Measurements from ENCODE around the gene GSDMA. TPM values are rescaled to one million over a fixed set of nuclear protein-coding genes. Genes with fewer than 3 reads are reported as not detected.

Gene GSDMA
- total RNA-seq, 2 experiments from 2014 or later: 0.15 to 0.57 TPM

- ChIA-PET POLR2A (interaction anchor here (0.6 to 0.7 kb wide), 4 partner anchors 18 to 447 kb away, joined by 3 to 11 read pairs (median 3); no protein-coding TSS in a partner anchor), CTCF (ENCODE audit: unreplicated experiment) (interaction anchor here (0.6 to 1.3 kb wide), 3 partner anchors 11 to 76 kb away, joined by 3 to 5 read pairs (median 3); no protein-coding TSS in a partner anchor)
- no peaks in the 10 kb centered on the region for H3K79me2 ChIP-seq (ENCODE audit: insufficient read depth, low read depth, low read length)
- no peaks in the 10 kb centered on the region for H3K9me2 ChIP-seq (ENCODE audit: insufficient read depth, low read length)
- no peak overlapping the region for H2AFZ ChIP-seq (ENCODE audit: low read length)
- no peaks in the 10 kb centered on the region for H3K4me1 ChIP-seq (ENCODE audit: insufficient read depth, low read length, poor library complexity, severe bottlenecking)
- H3K4me2 ChIP-seq (ENCODE audit: low read length): no peak overlapping the region
- peaks cover 73% of the 10 kb centered on the region for H3K36me3 ChIP-seq (ENCODE audit: insufficient read depth, low read length)
- no peaks in the 10 kb centered on the region for H4K20me1 ChIP-seq (ENCODE audit: insufficient read depth, low read length)
- no TSS peak for BruUV-seq (replicated peaks)
- DNase-seq (ENCODE audit: low spot score): no peak
- intact Hi-C loops (cut with micrococcal nuclease; ENCODE audit: unreplicated experiment): loop anchor here (5.0 kb wide), 1 partner anchor 51 kb away; no protein-coding TSS in a partner anchor
- no peak overlapping the region for H3K4me3 ChIP-seq (ENCODE audit: low read depth, low read length, poor library complexity, severe bottlenecking)
- no peaks in the 10 kb centered on the region for H3K9me3 ChIP-seq (ENCODE audit: low read length)
- no peak overlapping the region for H3K27ac ChIP-seq (ENCODE audit: low read depth, low read length, poor library complexity, severe bottlenecking)
- TF ChIP-seq CTCF (conservative IDR thresholded peaks at IDR 0.05; ENCODE audit: low read length) (no peak), EZH2phosphoT487 (IDR thresholded peaks at IDR 0.05; ENCODE audit: borderline replicate concordance, low read depth, low read length) (no peak)
Measured at GRCh38 chr17:40025991-40026815, 63.4 kb downstream of the GSDMA start.

GRCh38 chr17:40026816-40027613, 64.2 kb downstream of the GSDMA start:
- Histone ChIP-seq H3K79me2 (ENCODE audit: insufficient read depth, low read depth, low read length) (no peaks in the 10 kb centered on the region), H3K4me1 (ENCODE audit: insufficient read depth, low read length, poor library complexity, severe bottlenecking) (no peaks in the 10 kb centered on the region), H3K27ac (ENCODE audit: low read depth, low read length, poor library complexity, severe bottlenecking) (no peak overlapping the region), H3K4me2 (ENCODE audit: low read length) (no peak overlapping the region), H4K20me1 (ENCODE audit: insufficient read depth, low read length) (no peaks in the 10 kb centered on the region), H3K9me2 (ENCODE audit: insufficient read depth, low read length) (no peaks in the 10 kb centered on the region), H3K4me3 (ENCODE audit: low read depth, low read length, poor library complexity, severe bottlenecking) (no peak overlapping the region), H2AFZ (ENCODE audit: low read length) (no peak overlapping the region), H3K9me3 (ENCODE audit: low read length) (no peaks in the 10 kb centered on the region), H3K36me3 (ENCODE audit: insufficient read depth, low read length) (peaks cover 71% of the 10 kb centered on the region)
- ChIA-PET POLR2A (interaction anchor here (0.7 kb wide), 1 partner anchor 19 kb away, joined by 3 read pairs; no protein-coding TSS in a partner anchor), CTCF (ENCODE audit: unreplicated experiment) (interaction anchor here (0.6 to 1.1 kb wide), 2 partner anchors 9 to 10 kb away, joined by 3 to 5 read pairs; no protein-coding TSS in a partner anchor)
- TF ChIP-seq CTCF (conservative IDR thresholded peaks at IDR 0.05; ENCODE audit: low read length): peak; percentile 94
- no peak for TF ChIP-seq EZH2phosphoT487 (IDR thresholded peaks at IDR 0.05; ENCODE audit: borderline replicate concordance, low read depth, low read length)
- intact Hi-C loops (cut with micrococcal nuclease; ENCODE audit: unreplicated experiment): loop anchor here (1.0 to 5.0 kb wide), 2 partner anchors 14 to 50 kb away; no protein-coding TSS in a partner anchor
- peak; percentile 85 for DNase-seq (ENCODE audit: low spot score)
- BruUV-seq (replicated peaks): no TSS peak

Small RNA genes lying within 50 kb of the gene (microRNA-seq; reads per million reads assigned to microRNA genes)
- not detected for gene MIR6884 (ENCODE audit: borderline replicate concordance)

Small RNA genes lying within 50 kb of the gene (small RNA-seq; reads per million reads assigned to genes)
- gene SNORD124: 481 reads per million, percentile 99 among the genes with 10 or more reads in this experiment

Other genes with a start within 250 kb of the GSDMA start
- 77.3 and 89.9 TPM in 2 replicates for gene MIEN1, start 232.5 kb upstream of the GSDMA start, total RNA-seq (2014; rRNA removed; shearing (Covaris generic))
- gene MIEN1, start 232.5 kb upstream of the GSDMA start, total RNA-seq (2022): 55.4 and 59.4 TPM in 2 replicates
- gene GRB7, start 225.1 kb upstream of the GSDMA start, total RNA-seq (2014; rRNA removed; shearing (Covaris generic)): 0.25 and 0.31 TPM in 2 replicates
- not detected in 2 replicates for gene GRB7, start 225.1 kb upstream of the GSDMA start, total RNA-seq (2022)
- gene IKZF3, start 98.7 kb upstream of the GSDMA start, total RNA-seq (2014; rRNA removed; shearing (Covaris generic)): 44.7 and 54.7 TPM in 2 replicates
- gene IKZF3, start 98.7 kb upstream of the GSDMA start, total RNA-seq (2022): 125 and 134 TPM in 2 replicates
- not detected in 2 replicates for gene ZPBP2, start 94.8 kb upstream of the GSDMA start, total RNA-seq (2014; rRNA removed; shearing (Covaris generic))
- not detected in 2 replicates for gene ZPBP2, start 94.8 kb upstream of the GSDMA start, total RNA-seq (2022)
- gene GSDMB, start 44.4 kb upstream of the GSDMA start, total RNA-seq (2014; rRNA removed; shearing (Covaris generic)): 24.1 and 29.4 TPM in 2 replicates
- 39.2 and 44.6 TPM in 2 replicates for gene GSDMB, start 44.4 kb upstream of the GSDMA start, total RNA-seq (2022)
- gene ORMDL3, start 35.4 kb upstream of the GSDMA start, total RNA-seq (2014; rRNA removed; shearing (Covaris generic)): 62.2 and 62.6 TPM in 2 replicates
- 61.3 and 65.9 TPM in 2 replicates for gene ORMDL3, start 35.4 kb upstream of the GSDMA start, total RNA-seq (2022)
- gene LRRC3C, start 35.3 kb upstream of the GSDMA start, total RNA-seq (2014; rRNA removed; shearing (Covaris generic)): not detected in 2 replicates
- not detected in 2 replicates for gene LRRC3C, start 35.3 kb upstream of the GSDMA start, total RNA-seq (2022)
- 149 and 150 TPM in 2 replicates for gene PSMD3, start 17.8 kb downstream of the GSDMA start, total RNA-seq (2014; rRNA removed; shearing (Covaris generic))
- gene PSMD3, start 17.8 kb downstream of the GSDMA start, total RNA-seq (2022): 140 and 150 TPM in 2 replicates
- gene CSF3, start 52.4 kb downstream of the GSDMA start, total RNA-seq (2014; rRNA removed; shearing (Covaris generic)): not detected in 2 replicates
- not detected in 2 replicates for gene CSF3, start 52.4 kb downstream of the GSDMA start, total RNA-seq (2022)
- 36.3 and 65.9 TPM in 2 replicates for gene MED24, start 91.4 kb downstream of the GSDMA start, total RNA-seq (2014; rRNA removed; shearing (Covaris generic))
- gene MED24, start 91.4 kb downstream of the GSDMA start, total RNA-seq (2022): 103 and 112 TPM in 2 replicates
- gene THRA, start 100.0 kb downstream of the GSDMA start, total RNA-seq (2014; rRNA removed; shearing (Covaris generic)): 5.4 and 9.3 TPM in 2 replicates
- gene THRA, start 100.0 kb downstream of the GSDMA start, total RNA-seq (2022): 3.9 and 5.1 TPM in 2 replicates
- gene NR1D1, start 137.6 kb downstream of the GSDMA start, total RNA-seq (2014; rRNA removed; shearing (Covaris generic)): 1.7 and 2.3 TPM in 2 replicates
- 7.0 and 8.7 TPM in 2 replicates for gene NR1D1, start 137.6 kb downstream of the GSDMA start, total RNA-seq (2022)
- gene MSL1, start 159.0 kb downstream of the GSDMA start, total RNA-seq (2014; rRNA removed; shearing (Covaris generic)): 67.2 and 95.4 TPM in 2 replicates
- 96.0 and 97.2 TPM in 2 replicates for gene MSL1, start 159.0 kb downstream of the GSDMA start, total RNA-seq (2022)
- gene CASC3, start 177.5 kb downstream of the GSDMA start, total RNA-seq (2014; rRNA removed; shearing (Covaris generic)): 42.6 and 46.9 TPM in 2 replicates
- 100 and 117 TPM in 2 replicates for gene CASC3, start 177.5 kb downstream of the GSDMA start, total RNA-seq (2022)
- gene RAPGEFL1, start 214.5 kb downstream of the GSDMA start, total RNA-seq (2014; rRNA removed; shearing (Covaris generic)): 2.1 and 4.9 TPM in 2 replicates
- gene RAPGEFL1, start 214.5 kb downstream of the GSDMA start, total RNA-seq (2022): 5.2 and 5.8 TPM in 2 replicates

Measured in OCI-LY7 (cell line).